Smooth muscle cell (in vitro differentiated cells): ENCODE measurements around the gene PILRB. TPM values are rescaled to one million over a fixed set of nuclear protein-coding genes. Genes with fewer than 3 reads are reported as not detected.

Experiments used
- polyA plus RNA-seq: library from polyadenylated mRNA; unstranded; fragments of >200 nt; fragmentation: Nextera tagmentation; extraction: Ambion mirVana; gene quantifications from 2 replicates; pipeline ENCODE4 v1.2.1, GENCODE V29; 2016
- small RNA-seq: library from RNA; depleted of rRNA; stranded (forward); fragments of <200 nt; gene quantifications from one replicate; pipeline ENCODE3, GENCODE V24; 2014
- total RNA-seq: library from RNA; depleted of rRNA; stranded (reverse); fragments of >200 nt; gene quantifications from 2 replicates; pipeline ENCODE4 v1.2.3, GENCODE V29; 2014

PILRB gene
- total and polyA plus RNA-seq, 2 experiments from 2014 or later = 10.1 to 12.0 TPM

Small RNA genes lying within 50 kb of the gene (small RNA-seq; reads per million reads assigned to genes)
- not detected for gene RF00019

Other genes with a start within 250 kb of the PILRB start
- 26.6 and 61.0 TPM in 2 replicates for gene TAF6, start 238.8 kb upstream of the PILRB start, total RNA-seq
- 78.0 and 83.9 TPM in 2 replicates for gene TAF6, start 238.8 kb upstream of the PILRB start, polyA plus RNA-seq
- gene CNPY4, start 238.5 kb upstream of the PILRB start, total RNA-seq = 22.6 and 26.6 TPM in 2 replicates
- 29.3 and 39.5 TPM in 2 replicates for gene CNPY4, start 238.5 kb upstream of the PILRB start, polyA plus RNA-seq
- gene MBLAC1, start 231.2 kb upstream of the PILRB start, total RNA-seq = 0.76 and 2.4 TPM in 2 replicates
- gene MBLAC1, start 231.2 kb upstream of the PILRB start, polyA plus RNA-seq = 2.3 and 3.1 TPM in 2 replicates
- 75.2 and 108 TPM in 2 replicates for gene LAMTOR4, start 209.2 kb upstream of the PILRB start, total RNA-seq
- 203 and 217 TPM in 2 replicates for gene LAMTOR4, start 209.2 kb upstream of the PILRB start, polyA plus RNA-seq
- gene TRAPPC14, start 199.4 kb upstream of the PILRB start, total RNA-seq = 4.4 and 7.0 TPM in 2 replicates
- 5.4 and 14.7 TPM in 2 replicates for gene TRAPPC14, start 199.4 kb upstream of the PILRB start, polyA plus RNA-seq
- 4.8 and 6.5 TPM in 2 replicates for gene GAL3ST4, start 189.5 kb upstream of the PILRB start, total RNA-seq
- gene GAL3ST4, start 189.5 kb upstream of the PILRB start, polyA plus RNA-seq = 7.2 and 7.4 TPM in 2 replicates
- gene GPC2, start 180.7 kb upstream of the PILRB start, total RNA-seq = 3.5 and 7.1 TPM in 2 replicates
- 3.2 and 8.5 TPM in 2 replicates for gene GPC2, start 180.7 kb upstream of the PILRB start, polyA plus RNA-seq
- 0.04 and 0.85 TPM in 2 replicates for gene STAG3, start 180.2 kb upstream of the PILRB start, total RNA-seq
- 0.96 and 1.3 TPM in 2 replicates for gene STAG3, start 180.2 kb upstream of the PILRB start, polyA plus RNA-seq
- not detected in 2 replicates for gene PVRIG, start 138.2 kb upstream of the PILRB start, total RNA-seq
- gene PVRIG, start 138.2 kb upstream of the PILRB start, polyA plus RNA-seq = 0.41 TPM in 1 of 2 replicates, not detected in the other
- not detected in 2 replicates for gene SPDYE3, start 50.4 kb upstream of the PILRB start, total RNA-seq
- 1.8 and 3.4 TPM in 2 replicates for gene SPDYE3, start 50.4 kb upstream of the PILRB start, polyA plus RNA-seq
- 1.3 and 1.4 TPM in 2 replicates for gene PILRA, start 15.4 kb downstream of the PILRB start, total RNA-seq
- 1.8 and 2.0 TPM in 2 replicates for gene PILRA, start 15.4 kb downstream of the PILRB start, polyA plus RNA-seq
- gene ZCWPW1, start 70.6 kb downstream of the PILRB start, total RNA-seq = 0.27 and 5.3 TPM in 2 replicates
- 3.8 and 3.9 TPM in 2 replicates for gene ZCWPW1, start 70.6 kb downstream of the PILRB start, polyA plus RNA-seq
- 19.7 and 20.3 TPM in 2 replicates for gene MEPCE, start 71.7 kb downstream of the PILRB start, total RNA-seq
- gene MEPCE, start 71.7 kb downstream of the PILRB start, polyA plus RNA-seq = 14.8 and 14.9 TPM in 2 replicates
- gene PPP1R35, start 78.4 kb downstream of the PILRB start, total RNA-seq = 12.5 and 21.5 TPM in 2 replicates
- gene PPP1R35, start 78.4 kb downstream of the PILRB start, polyA plus RNA-seq = 41.6 and 46.0 TPM in 2 replicates
- gene SPACDR, start 106.1 kb downstream of the PILRB start, total RNA-seq = not detected in 2 replicates
- gene SPACDR, start 106.1 kb downstream of the PILRB start, polyA plus RNA-seq = 0.58 and 2.2 TPM in 2 replicates
- gene TSC22D4, start 121.1 kb downstream of the PILRB start, total RNA-seq = 14.5 and 20.0 TPM in 2 replicates
- gene TSC22D4, start 121.1 kb downstream of the PILRB start, polyA plus RNA-seq = 46.9 and 51.1 TPM in 2 replicates
- 1.6 and 2.3 TPM in 2 replicates for gene NYAP1, start 125.8 kb downstream of the PILRB start, total RNA-seq
- 0.07 TPM in 1 of 2 replicates, not detected in the other for gene NYAP1, start 125.8 kb downstream of the PILRB start, polyA plus RNA-seq
- gene AGFG2, start 181.1 kb downstream of the PILRB start, total RNA-seq = 2.7 TPM in 2 replicates
- 4.0 and 8.4 TPM in 2 replicates for gene AGFG2, start 181.1 kb downstream of the PILRB start, polyA plus RNA-seq
- gene SAP25, start 215.8 kb downstream of the PILRB start, total RNA-seq = not detected in 2 replicates
- 1.9 and 2.6 TPM in 2 replicates for gene SAP25, start 215.8 kb downstream of the PILRB start, polyA plus RNA-seq
- gene LRCH4, start 228.0 kb downstream of the PILRB start, total RNA-seq = 31.9 and 48.2 TPM in 2 replicates
- gene LRCH4, start 228.0 kb downstream of the PILRB start, polyA plus RNA-seq = 58.5 and 68.2 TPM in 2 replicates
- gene FBXO24, start 228.2 kb downstream of the PILRB start, total RNA-seq = 0.22 and 0.67 TPM in 2 replicates
- gene FBXO24, start 228.2 kb downstream of the PILRB start, polyA plus RNA-seq = 0.61 and 1.2 TPM in 2 replicates
- 169 TPM in 2 replicates for gene PCOLCE, start 244.2 kb downstream of the PILRB start, total RNA-seq
- 526 and 754 TPM in 2 replicates for gene PCOLCE, start 244.2 kb downstream of the PILRB start, polyA plus RNA-seq